Natural killer cell treated with Interleukin-12 subunit alpha and Interleukin-12 subunit beta and Interleukin-15 and Interleukin-18, amount 100 ng/mL, for 72 hours (primary cell): ENCODE data around the gene SRGAP3. TPM values are rescaled to one million over a fixed set of nuclear protein-coding genes. Genes with fewer than 3 reads are reported as not detected.

Experiments
- ATAC-seq, 2 donors: fragments of 150-1000 bp; cut with Tn5 transposase in 1 of 2; sonication (Bioruptor Pico), chemical (Tn5 transposase) in 1 of 2; 2 replicates each; pipeline ENCODE4 v1.10.0; 2021
- DNase-seq: peaks from one replicate; pipeline ENCODE4 v3.0.0; 2022; ENCODE audit warnings: low spot score
- H3K27ac Mint-ChIP-seq, 2 donors: 1 replicate in 1 of 2; 2 replicates in 1 of 2; pipeline ENCODE4 v1.8.0; 2022; ENCODE audit warnings: mixed read lengths in 2 of 2, mild to moderate bottlenecking in 1 of 2, moderate library complexity in 1 of 2
- H3K27me3 Mint-ChIP-seq, 2 donors: 1 replicate in 1 of 2; 2 replicates in 1 of 2; pipeline ENCODE4 v1.8.0; 2022; ENCODE audit warnings: mixed read lengths in 2 of 2
- H3K36me3 Mint-ChIP-seq: one replicate; pipeline ENCODE4 v1.8.0; 2022; ENCODE audit warnings: mixed read lengths
- H3K4me1 Mint-ChIP-seq, 2 donors: 1 replicate in 1 of 2; 2 replicates in 1 of 2; pipeline ENCODE4 v1.8.0; 2022; ENCODE audit warnings: low read depth in 2 of 2, mixed read lengths in 2 of 2, mild to moderate bottlenecking in 1 of 2
- H3K4me3 Mint-ChIP-seq: one replicate; pipeline ENCODE4 v1.8.0; 2022; ENCODE audit warnings: mixed read lengths
- H3K9me3 Mint-ChIP-seq: 2 replicates; pipeline ENCODE4 v1.8.0; 2022; ENCODE audit warnings: mixed read lengths
- total RNA-seq, 2 donors: library from RNA; stranded (reverse); gene quantifications; one replicate each; pipeline ENCODE4 v1.2.3, GENCODE V29; 2022

Gene SRGAP3
- total RNA-seq, 2 donors from 2014 or later: 0.33 to 1.6 TPM

DNA sequence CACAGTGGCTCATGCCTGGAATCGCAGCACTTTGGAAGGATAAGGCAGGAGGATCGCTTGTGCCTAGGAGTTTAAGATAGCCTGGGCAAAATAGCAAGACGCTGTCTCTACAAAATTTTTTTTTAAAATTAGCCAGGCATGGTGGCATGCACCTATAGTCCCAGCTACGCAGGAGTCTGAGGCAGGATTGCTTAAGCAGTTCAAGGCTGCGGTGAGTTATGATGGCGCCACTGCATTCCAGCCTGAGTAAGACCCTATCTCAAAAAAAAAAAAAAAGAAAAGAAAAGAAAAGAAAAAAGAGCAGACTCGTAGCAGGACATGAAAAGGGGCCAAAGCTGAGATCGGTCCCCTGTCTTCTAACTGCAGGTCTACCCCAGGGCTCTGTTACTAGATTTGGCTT is 18.9 kb downstream of the SRGAP3 start:
- Mint-ChIP-seq H3K4me3 (no peak overlapping the region), H3K4me1 (peaks cover 4 to 7% of the 10 kb centered on the region in 2 donors), H3K9me3 (no peaks in the 10 kb centered on the region), H3K36me3 (no peaks in the 10 kb centered on the region), H3K27me3 (peaks cover 9 to 27% of the 10 kb centered on the region in 2 donors), H3K27ac (no peak overlapping the region)
- DNase-seq (no peak), ATAC-seq (no peak)

DNA sequence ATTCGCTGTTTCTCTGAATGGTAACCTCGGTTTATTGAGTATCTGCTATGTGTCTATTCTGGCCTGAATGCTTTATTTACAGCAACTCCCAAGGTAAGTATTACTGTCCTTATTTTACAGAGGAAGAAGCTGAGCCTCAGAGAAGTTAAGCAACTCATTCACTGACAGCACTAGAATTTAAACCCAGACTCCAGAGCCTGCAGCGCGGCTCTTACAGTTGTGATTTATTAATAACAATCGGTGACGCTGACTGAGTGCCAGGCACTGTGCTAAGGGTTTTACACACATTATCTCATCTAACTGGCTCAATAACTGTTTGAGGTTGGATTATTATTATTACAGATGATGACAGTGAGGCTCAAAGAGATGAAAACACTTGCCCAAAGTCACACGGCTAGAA is 19.6 kb downstream of the SRGAP3 start:
- Mint-ChIP-seq H3K9me3 (no peaks in the 10 kb centered on the region), H3K4me1 (peaks cover 4 to 7% of the 10 kb centered on the region in 2 donors), H3K4me3 (no peak overlapping the region), H3K27ac (no peak overlapping the region), H3K36me3 (no peaks in the 10 kb centered on the region), H3K27me3 (peaks cover 7 to 27% of the 10 kb centered on the region in 2 donors)
- DNase-seq (no peak), ATAC-seq (no peak)

DNA sequence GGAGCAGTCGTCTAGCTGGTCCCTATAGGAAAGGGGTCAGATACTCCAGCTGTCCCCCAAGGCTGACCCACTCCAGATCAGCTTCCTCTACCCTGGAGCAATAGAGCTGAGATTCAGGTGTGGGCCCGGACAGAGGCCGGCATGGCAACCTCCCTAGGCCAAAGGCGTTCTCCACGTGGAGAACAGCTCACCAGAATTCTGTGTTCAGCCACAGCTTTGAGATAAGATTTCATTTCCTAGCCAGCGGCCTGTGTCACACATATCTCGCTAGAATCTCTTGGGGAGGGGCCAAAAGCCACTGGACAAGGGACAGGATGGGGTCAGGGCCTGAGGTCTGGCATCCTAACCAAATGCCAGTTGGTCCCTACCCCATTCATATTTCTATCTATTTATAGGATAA is 20.1 kb downstream of the SRGAP3 start:
- Mint-ChIP-seq H3K36me3 (no peaks in the 10 kb centered on the region), H3K4me1 (peaks cover 10 to 11% of the 10 kb centered on the region in 2 donors), H3K27me3 (peaks cover 7 to 27% of the 10 kb centered on the region in 2 donors), H3K27ac (no peak overlapping the region), H3K9me3 (no peaks in the 10 kb centered on the region), H3K4me3 (no peak overlapping the region)
- peak in 1 of 2 donors; percentile 52 for ATAC-seq
- DNase-seq: no peak

DNA sequence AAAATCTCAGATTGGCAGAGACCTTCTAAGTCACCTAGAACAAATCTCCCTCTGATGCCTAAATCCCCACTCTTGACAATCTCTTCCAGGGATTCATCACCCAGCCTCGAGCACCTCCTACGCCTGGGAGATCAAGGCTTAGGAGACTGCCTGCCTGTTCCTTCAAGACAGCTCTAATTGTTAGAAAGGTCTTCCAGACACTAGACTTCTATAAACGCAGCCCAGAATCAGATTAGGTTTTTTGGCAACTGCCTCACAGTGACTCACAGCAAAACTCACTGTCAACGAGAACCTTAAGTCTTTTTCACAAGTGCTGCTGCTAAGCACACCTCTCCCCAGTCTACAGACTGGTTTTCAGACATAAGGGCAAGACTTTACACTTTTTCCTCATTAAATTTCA is 23.1 kb downstream of the SRGAP3 start:
- Mint-ChIP-seq H3K27me3 (peaks cover 3 to 8% of the 10 kb centered on the region in 2 donors), H3K27ac (no peak overlapping the region), H3K4me3 (no peak overlapping the region), H3K36me3 (no peaks in the 10 kb centered on the region), H3K9me3 (no peaks in the 10 kb centered on the region), H3K4me1 (peaks cover 11 to 12% of the 10 kb centered on the region in 2 donors)
- no peak for DNase-seq
- ATAC-seq: no peak

DNA sequence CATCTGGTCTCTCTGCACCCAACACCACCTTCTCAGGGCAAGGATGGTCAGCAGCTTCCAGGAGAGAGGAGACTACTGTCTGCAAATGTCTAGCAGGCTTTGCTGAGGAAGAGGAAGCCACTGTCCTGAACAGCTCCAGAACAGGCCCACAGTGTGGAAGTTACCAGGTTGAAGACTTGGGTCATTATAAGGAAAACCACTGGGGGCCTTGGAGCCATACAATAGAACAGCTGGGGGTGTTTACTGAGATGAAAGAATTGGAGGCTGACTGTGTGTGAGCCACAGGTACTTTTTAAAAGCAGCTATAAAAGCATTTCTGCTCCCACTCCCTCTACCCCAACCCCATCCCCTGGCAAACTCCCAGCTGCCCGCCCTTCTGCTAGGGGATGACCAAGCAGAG is 24.2 kb downstream of the SRGAP3 start:
- Mint-ChIP-seq H3K4me3 (no peak overlapping the region), H3K36me3 (no peaks in the 10 kb centered on the region)

DNA sequence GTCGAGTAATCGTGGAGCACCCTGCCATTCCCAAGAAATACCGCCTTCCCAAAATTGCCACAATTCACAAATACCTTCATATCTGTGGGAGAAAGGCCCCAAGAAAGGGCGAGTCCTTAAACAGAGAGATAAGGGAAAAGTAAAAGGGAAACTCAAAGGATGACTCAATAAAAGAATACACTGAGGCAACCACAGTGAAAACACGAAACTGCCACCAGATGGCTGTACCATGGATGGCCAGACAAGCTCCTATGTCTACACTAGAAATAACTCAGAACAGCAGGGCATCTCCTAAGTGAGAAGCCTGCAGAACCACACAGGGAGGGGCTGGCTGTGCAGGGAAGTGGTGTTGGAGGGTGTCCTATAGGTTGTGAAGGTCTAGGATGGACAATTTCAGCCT is 25.0 kb downstream of the SRGAP3 start:
- Mint-ChIP-seq H3K4me3 (no peak overlapping the region), H3K36me3 (no peaks in the 10 kb centered on the region), H3K4me1 (peaks cover 11 to 12% of the 10 kb centered on the region in 2 donors), H3K27ac (no peak overlapping the region), H3K27me3 (peaks cover 0 to 8% of the 10 kb centered on the region in 2 donors), H3K9me3 (no peaks in the 10 kb centered on the region)
- DNase-seq: no peak
- peak; percentile 56 to 85 for ATAC-seq

More for the DNA sequence above, 24.2 kb downstream of the SRGAP3 start:
- no peak overlapping the region for H3K27ac Mint-ChIP-seq
- H3K9me3 Mint-ChIP-seq: no peaks in the 10 kb centered on the region
- DNase-seq: no peak
- peaks cover under 1 to 8% of the 10 kb centered on the region in 2 donors for H3K27me3 Mint-ChIP-seq
- H3K4me1 Mint-ChIP-seq: peaks cover 11 to 12% of the 10 kb centered on the region in 2 donors
- no peak for ATAC-seq

DNA sequence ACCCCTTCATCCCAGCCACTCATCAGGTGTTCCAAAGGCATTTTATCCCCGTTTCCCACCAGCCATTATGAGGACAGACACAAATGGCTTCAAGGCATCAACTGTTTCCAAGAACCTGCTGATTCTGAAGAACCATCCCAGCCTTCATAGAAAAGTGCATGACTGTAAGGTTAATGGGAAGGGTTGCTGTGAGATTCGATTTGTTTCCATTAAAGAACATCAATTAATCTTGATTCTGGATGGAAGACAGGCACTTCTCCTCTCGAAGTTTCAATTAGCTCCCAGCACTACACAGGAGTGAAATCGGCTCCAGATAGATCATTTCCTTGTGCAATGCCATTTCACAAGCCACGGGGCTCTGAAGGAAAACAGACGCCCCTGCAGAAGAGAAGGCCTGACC is 25.8 kb downstream of the SRGAP3 start:
- DNase-seq: no peak
- H3K36me3 Mint-ChIP-seq: no peaks in the 10 kb centered on the region

DNA sequence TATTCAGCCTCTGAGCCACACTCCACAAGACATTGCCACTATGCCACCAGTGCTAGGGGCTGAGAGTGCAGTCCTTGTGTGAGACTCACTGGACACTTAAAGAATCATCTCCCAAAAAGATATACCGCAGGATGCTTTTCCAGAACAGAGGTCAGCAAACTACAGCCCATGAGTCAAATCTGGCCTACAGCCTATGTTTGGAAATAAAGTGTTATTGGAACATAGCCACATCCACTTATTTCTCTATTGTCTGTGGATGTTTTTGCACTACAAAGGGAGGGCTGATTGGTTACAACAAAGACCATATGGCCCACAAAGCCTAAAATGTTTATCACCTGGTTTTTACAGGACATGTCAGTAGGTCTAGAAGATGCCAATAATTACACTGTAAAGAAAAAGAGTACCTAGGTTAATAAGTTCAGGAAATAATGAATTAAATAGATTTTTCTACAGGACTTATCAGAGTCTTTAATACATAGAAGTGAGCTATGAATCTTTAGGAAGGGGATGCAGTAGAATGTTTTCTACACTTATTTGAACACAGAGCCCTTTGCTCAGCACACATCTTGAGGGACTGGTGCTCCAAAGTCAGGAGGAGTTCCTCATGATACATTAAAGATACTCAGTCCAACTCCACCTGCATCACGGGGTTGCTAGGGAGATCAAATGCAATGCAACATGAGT is 26.3 kb downstream of the SRGAP3 start:
- ATAC-seq (no peak), DNase-seq (no peak)
- no peak overlapping the region for H3K4me3 Mint-ChIP-seq
- H3K27ac Mint-ChIP-seq: no peak overlapping the region
- H3K9me3 Mint-ChIP-seq: no peaks in the 10 kb centered on the region
- peaks cover 9 to 12% of the 10 kb centered on the region in 2 donors for H3K4me1 Mint-ChIP-seq
- H3K36me3 Mint-ChIP-seq: no peaks in the 10 kb centered on the region
- H3K27me3 Mint-ChIP-seq: peaks cover 0 to 8% of the 10 kb centered on the region in 2 donors

More for the DNA sequence above, 25.8 kb downstream of the SRGAP3 start:
- ATAC-seq: no peak
- peaks cover 0 to 8% of the 10 kb centered on the region in 2 donors for H3K27me3 Mint-ChIP-seq
- H3K4me1 Mint-ChIP-seq: peaks cover 11 to 12% of the 10 kb centered on the region in 2 donors
- H3K9me3 Mint-ChIP-seq: no peaks in the 10 kb centered on the region
- H3K4me3 Mint-ChIP-seq: no peak overlapping the region
- no peak overlapping the region for H3K27ac Mint-ChIP-seq

DNA sequence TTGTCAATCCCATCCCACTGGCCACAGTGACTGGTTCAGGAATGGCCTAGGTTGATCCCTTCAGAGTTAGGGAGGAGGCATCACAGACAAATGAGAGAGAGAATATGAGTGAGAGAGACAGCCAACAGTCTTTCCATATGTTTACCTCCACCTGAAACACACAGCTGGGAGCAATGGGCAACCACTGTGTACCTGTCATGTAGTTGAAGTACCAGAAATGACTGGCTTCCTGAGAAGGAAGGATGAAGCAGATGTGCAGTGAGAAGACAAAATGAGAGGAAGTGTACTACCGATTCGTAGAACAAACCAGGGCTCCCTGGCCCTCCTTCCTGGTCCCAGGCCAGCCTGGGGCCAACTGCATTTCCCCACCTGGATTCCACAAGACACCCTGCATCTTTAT is 27.4 kb downstream of the SRGAP3 start:
- no peaks in the 10 kb centered on the region for H3K36me3 Mint-ChIP-seq
- no peak for ATAC-seq

DNA sequence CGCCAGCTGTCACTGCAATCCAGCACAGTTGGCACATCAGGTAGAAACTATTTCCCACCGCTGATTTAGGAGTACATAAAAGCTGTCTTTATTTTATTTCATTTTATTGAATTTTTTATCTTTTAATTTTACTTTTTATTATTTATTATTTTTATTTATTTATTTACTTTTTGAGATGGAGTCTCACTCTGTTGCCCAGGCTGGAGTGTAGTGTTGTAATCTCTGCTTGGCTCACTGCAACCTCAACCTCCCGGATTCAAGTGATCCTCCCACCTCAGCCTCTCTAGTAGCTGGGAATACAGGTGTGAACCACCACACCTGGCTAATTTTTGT is 31.0 kb downstream of the SRGAP3 start:
- DNase-seq (no peak), ATAC-seq (no peak)
- no peaks in the 10 kb centered on the region for H3K9me3 Mint-ChIP-seq
- no peaks in the 10 kb centered on the region for H3K36me3 Mint-ChIP-seq
- no peak overlapping the region for H3K27ac Mint-ChIP-seq
- peaks cover 0 to 4% of the 10 kb centered on the region in 2 donors for H3K27me3 Mint-ChIP-seq
- no peak overlapping the region for H3K4me3 Mint-ChIP-seq
- no peaks in the 10 kb centered on the region for H3K4me1 Mint-ChIP-seq

More for the DNA sequence above, 27.4 kb downstream of the SRGAP3 start:
- peaks cover 5 to 8% of the 10 kb centered on the region in 2 donors for H3K4me1 Mint-ChIP-seq
- no peak overlapping the region for H3K4me3 Mint-ChIP-seq
- no peaks in the 10 kb centered on the region for H3K9me3 Mint-ChIP-seq
- peaks cover 0 to 1% of the 10 kb centered on the region in 2 donors for H3K27me3 Mint-ChIP-seq
- no peak for DNase-seq
- no peak overlapping the region for H3K27ac Mint-ChIP-seq

DNA sequence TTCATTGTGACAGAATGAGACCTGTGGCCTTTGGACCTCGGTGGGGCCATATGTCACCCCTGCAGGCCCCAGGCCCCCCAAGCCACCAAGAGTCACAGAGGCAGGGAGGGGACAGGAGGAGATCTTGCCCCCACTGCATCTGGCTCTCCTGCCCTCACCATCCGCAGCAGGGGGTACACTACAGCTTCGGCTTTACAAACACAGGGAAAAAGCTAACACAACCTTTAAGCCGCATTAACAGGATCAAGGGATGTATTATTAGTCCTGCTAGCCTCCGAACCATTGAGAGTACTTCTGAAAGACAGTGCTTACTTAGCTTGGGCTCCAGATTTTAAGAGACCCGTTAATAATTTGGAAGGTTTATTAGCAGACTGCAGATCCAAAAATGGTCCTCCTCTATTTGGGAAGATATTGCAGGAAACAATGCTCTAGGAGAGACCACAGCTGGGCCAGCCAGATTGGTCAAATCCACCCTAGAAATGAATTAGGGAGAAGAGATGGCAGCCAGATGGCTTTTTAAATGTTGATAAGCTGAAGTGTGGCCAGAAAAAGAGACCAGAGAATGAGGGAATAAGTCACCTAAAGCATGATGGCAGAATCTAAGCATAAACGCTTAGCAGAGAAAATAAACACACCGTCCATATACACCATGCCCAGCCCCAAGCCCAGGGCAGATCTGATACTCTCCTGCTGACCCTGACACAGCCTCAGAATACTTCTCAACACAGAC is 31.5 kb downstream of the SRGAP3 start:
- no peaks in the 10 kb centered on the region for H3K4me1 Mint-ChIP-seq
- no peak for ATAC-seq
- no peaks in the 10 kb centered on the region for H3K36me3 Mint-ChIP-seq
- no peak for DNase-seq
- H3K27ac Mint-ChIP-seq: no peak overlapping the region
- H3K4me3 Mint-ChIP-seq: no peak overlapping the region
- H3K9me3 Mint-ChIP-seq: no peaks in the 10 kb centered on the region
- H3K27me3 Mint-ChIP-seq: peaks cover 0 to 4% of the 10 kb centered on the region in 2 donors

DNA sequence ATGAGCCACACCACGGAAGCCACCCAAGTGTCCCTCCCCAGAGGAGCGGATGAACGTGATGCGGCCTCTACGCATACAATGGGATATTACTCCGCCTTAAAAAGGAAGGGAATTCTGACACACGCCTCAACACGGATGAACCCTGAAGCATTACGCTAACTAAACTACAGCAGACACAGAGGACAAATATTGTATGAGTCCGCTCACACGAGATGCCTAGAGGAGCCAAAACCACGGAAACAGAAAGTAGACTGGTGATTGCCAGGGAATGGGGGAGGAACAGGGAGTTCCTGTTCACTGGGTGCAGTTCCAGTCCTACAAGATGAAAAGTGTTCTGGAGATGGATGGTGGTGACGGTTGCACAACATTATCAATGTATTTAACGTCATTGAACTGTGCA is 32.7 kb downstream of the SRGAP3 start:
- H3K9me3 Mint-ChIP-seq: no peaks in the 10 kb centered on the region
- no peaks in the 10 kb centered on the region for H3K36me3 Mint-ChIP-seq
- no peak overlapping the region for H3K27ac Mint-ChIP-seq
- DNase-seq (no peak), ATAC-seq (no peak)
- peaks cover 0 to 4% of the 10 kb centered on the region in 2 donors for H3K27me3 Mint-ChIP-seq
- no peak overlapping the region for H3K4me3 Mint-ChIP-seq
- H3K4me1 Mint-ChIP-seq: no peaks in the 10 kb centered on the region

DNA sequence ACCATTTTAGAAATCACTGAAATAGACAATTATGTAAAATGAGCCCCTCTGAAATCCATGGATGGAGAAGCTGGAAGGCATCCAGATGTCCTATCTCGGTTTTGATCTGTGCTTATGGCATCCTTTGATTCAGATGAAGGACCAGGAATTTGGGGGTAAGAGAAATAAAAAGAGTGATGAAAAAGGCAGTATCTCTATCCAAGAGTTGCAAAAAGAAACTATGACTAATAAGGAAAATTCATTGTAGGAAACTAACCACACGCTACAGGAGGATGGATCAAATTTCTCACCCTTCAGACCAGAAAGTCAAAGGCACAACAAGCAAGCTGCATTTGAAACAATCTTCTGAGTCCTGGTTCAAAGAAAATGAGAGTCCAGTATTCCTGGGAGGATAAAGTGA is 34.8 kb downstream of the SRGAP3 start:
- Mint-ChIP-seq H3K36me3 (no peaks in the 10 kb centered on the region), H3K4me1 (no peaks in the 10 kb centered on the region), H3K27ac (no peak overlapping the region), H3K4me3 (no peak overlapping the region), H3K27me3 (peaks cover 0 to 4% of the 10 kb centered on the region in 2 donors), H3K9me3 (no peaks in the 10 kb centered on the region)
- DNase-seq (no peak), ATAC-seq (no peak)

DNA sequence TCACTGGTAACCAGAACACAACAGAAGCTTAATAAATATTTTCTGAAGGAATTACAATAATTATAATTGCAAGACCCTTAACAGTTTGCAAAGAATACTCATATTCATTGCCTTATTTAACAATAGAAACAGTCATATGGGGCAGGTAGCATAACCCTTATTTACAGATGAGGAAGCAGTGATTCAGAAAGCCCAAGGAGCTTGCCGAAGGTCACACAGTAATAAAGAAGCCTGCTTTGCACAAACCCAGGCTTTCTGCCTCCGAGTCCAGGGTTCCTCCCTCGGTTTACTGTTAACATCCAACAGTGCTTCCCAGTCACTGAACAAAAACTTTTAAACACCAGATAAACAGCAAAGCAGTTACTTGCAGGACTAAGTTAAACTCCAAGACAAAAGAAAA is 35.3 kb downstream of the SRGAP3 start:
- no peak for ATAC-seq
- no peak for DNase-seq
- Mint-ChIP-seq H3K4me3 (no peak overlapping the region), H3K27ac (no peak overlapping the region), H3K4me1 (no peaks in the 10 kb centered on the region), H3K27me3 (peaks cover 0 to 4% of the 10 kb centered on the region in 2 donors), H3K9me3 (no peaks in the 10 kb centered on the region), H3K36me3 (no peaks in the 10 kb centered on the region)
